GM23338 (cell line): ENCODE results near the gene KLHDC8A. TPM values are rescaled to one million over a fixed set of nuclear protein-coding genes. Genes with fewer than 3 reads are reported as not detected.

Experiments
- ATAC-seq: fragments of 200-7000 bp; cut with Tn5 transposase; 3 replicates; pipeline ENCODE4 v1.9.1; 2020
- DNase-seq: peaks from one replicate; pipeline ENCODE4 v3.0.0-alpha.2; 2015; ENCODE audit warnings: low spot score
- H2AFZ ChIP-seq: fragments of 200-600 bp; sonication (generic); 2 replicates; pipeline ENCODE4 v1.8.0; 2016; ENCODE audit warnings: antibody characterized with exemption, mild to moderate bottlenecking, moderate library complexity
- H3F3A ChIP-seq: fragments of 200-600 bp; sonication (generic); replicated peaks from 2 replicates; pipeline ENCODE4 v1.8.0; 2017; ENCODE audit warnings: antibody characterized with exemption, mixed run types, low read depth
- H3K27ac ChIP-seq: fragments of 200-600 bp; sonication (generic); 2 replicates; pipeline ENCODE4 v1.6.1; 2016; ENCODE audit warnings: low read depth
- H3K27me3 ChIP-seq: fragments of 200-600 bp; sonication (generic); 2 replicates; pipeline ENCODE4 v1.8.0; 2016; ENCODE audit warnings: mild to moderate bottlenecking, mixed run types, moderate library complexity; ENCODE audit not compliant: insufficient read depth
- H3K36me3 ChIP-seq: fragments of 200-600 bp; sonication (generic); 2 replicates; pipeline ENCODE4 v1.8.0; 2016; ENCODE audit warnings: mild to moderate bottlenecking; ENCODE audit not compliant: insufficient read depth
- H3K4me1 ChIP-seq: fragments of 200-600 bp; sonication (generic); 2 replicates; pipeline ENCODE4 v1.8.0; 2016; ENCODE audit warnings: mild to moderate bottlenecking, moderate library complexity; ENCODE audit not compliant: insufficient read depth
- H3K4me2 ChIP-seq: fragments of 200-600 bp; sonication (generic); 2 replicates; pipeline ENCODE4 v1.7.1; 2017; ENCODE audit warnings: mixed run types
- H3K4me3 ChIP-seq: fragments of 200-600 bp; sonication (generic); 2 replicates; pipeline ENCODE4 v1.6.1; 2016; ENCODE audit warnings: mixed run types
- H3K79me2 ChIP-seq: fragments of 200-600 bp; sonication (generic); replicated peaks from 2 replicates; pipeline ENCODE4 v1.8.0; 2017; ENCODE audit warnings: mild to moderate bottlenecking; ENCODE audit not compliant: insufficient read depth
- H3K9me2 ChIP-seq: fragments of 200-600 bp; sonication (generic); 2 replicates; pipeline ENCODE4 v1.8.0; 2017; ENCODE audit not compliant: insufficient read depth
- H4K20me1 ChIP-seq: fragments of 200-600 bp; sonication (generic); replicated peaks from 2 replicates; pipeline ENCODE4 v1.8.0; 2017; ENCODE audit warnings: mild to moderate bottlenecking; ENCODE audit not compliant: insufficient read depth
- H3K27ac Mint-ChIP-seq: 2 replicates; pipeline ENCODE4 v1.8.0; 2020; ENCODE audit warnings: inconsistent platforms, mild to moderate bottlenecking, moderate library complexity, mixed read lengths
- H3K27me3 Mint-ChIP-seq: 3 replicates; pipeline ENCODE4 v1.8.0; 2022; ENCODE audit warnings: low read depth, mild to moderate bottlenecking, moderate library complexity, mixed read lengths, inconsistent platforms; ENCODE audit not compliant: insufficient read depth, poor library complexity
- H3K36me3 Mint-ChIP-seq: 3 replicates; pipeline ENCODE4 v1.8.0; 2021; ENCODE audit warnings: low read depth, mild to moderate bottlenecking, inconsistent platforms, moderate library complexity, mixed read lengths
- H3K4me1 Mint-ChIP-seq: 3 replicates; pipeline ENCODE4 v1.8.0; 2020; ENCODE audit warnings: mild to moderate bottlenecking, inconsistent platforms, mixed read lengths
- H3K4me3 Mint-ChIP-seq: 3 replicates; pipeline ENCODE4 v1.8.0; 2021; ENCODE audit warnings: moderate library complexity, mild to moderate bottlenecking, inconsistent platforms, mixed read lengths
- H3K9me3 Mint-ChIP-seq: 3 replicates; pipeline ENCODE4 v1.8.0; 2020; ENCODE audit warnings: moderate library complexity, mild to moderate bottlenecking, inconsistent platforms, mixed read lengths
- CREB1 ChIP-seq: fragments of 250-450 bp; sonication (Bioruptor Pico); IDR thresholded peaks from 2 replicates; pipeline ENCODE4 v1.5.0; 2020; ENCODE audit warnings: low read depth, mild to moderate bottlenecking, moderate library complexity
- CTCF ChIP-seq, 2 experiments: fragments of 200-600 bp in 1 of 2; sonication (generic) in 1 of 2; conservative IDR thresholded peaks; 2 replicates each; pipeline versions ENCODE4 v1.5.1 to v1.6.1; 2016 to 2017; ENCODE audit warnings: antibody characterized with exemption in 2 of 2, low read depth in 2 of 2, mild to moderate bottlenecking in 2 of 2, moderate library complexity in 1 of 2
- ETS1 ChIP-seq: IDR thresholded peaks from 2 replicates; pipeline ENCODE4 v1.6.1; 2016; ENCODE audit warnings: antibody characterized with exemption
- EZH2 ChIP-seq: fragments of 200-600 bp; sonication (generic); IDR thresholded peaks from one replicate; pipeline ENCODE4 v1.8.0; 2017; ENCODE audit warnings: antibody characterized with exemption, mild to moderate bottlenecking, low read depth; ENCODE audit not compliant: unreplicated experiment
- EZH2phosphoT487 ChIP-seq: fragments of 200-600 bp; sonication (generic); IDR thresholded peaks from one replicate; pipeline ENCODE4 v1.8.1; 2018; ENCODE audit warnings: antibody characterized with exemption; ENCODE audit not compliant: unreplicated experiment
- JUNB ChIP-seq: IDR thresholded peaks from one replicate; pipeline ENCODE4 v1.6.1; 2016; ENCODE audit warnings: antibody characterized with exemption; ENCODE audit not compliant: unreplicated experiment
- POLR2AphosphoS5 ChIP-seq: IDR thresholded peaks from 2 replicates; pipeline ENCODE4 v1.6.1; 2016; ENCODE audit warnings: antibody characterized with exemption, low read depth
- REST ChIP-seq: IDR thresholded peaks from one replicate; pipeline ENCODE4 v1.6.1; 2018; ENCODE audit warnings: antibody characterized with exemption; ENCODE audit not compliant: unreplicated experiment
- STAT1 ChIP-seq: IDR thresholded peaks from one replicate; pipeline ENCODE4 v1.6.1; 2016; ENCODE audit warnings: antibody characterized with exemption; ENCODE audit not compliant: unreplicated experiment
- ZNF331 ChIP-seq: fragments of 250-450 bp; sonication (Bioruptor Pico); IDR thresholded peaks from 2 replicates; pipeline ENCODE4 v1.5.0; 2020; ENCODE audit warnings: low read depth, mild to moderate bottlenecking, moderate library complexity
- polyA plus RNA-seq: library from polyadenylated mRNA; unstranded; fragments of >200 nt; fragmentation: Nextera tagmentation; extraction: Ambion mirVana; gene quantifications from 2 replicates; pipeline ENCODE4 v1.2.1, GENCODE V29; 2016
- total RNA-seq: library from RNA; depleted of rRNA; stranded (reverse); fragments of >200 nt; shearing (Covaris generic); gene quantifications from 2 replicates; pipeline ENCODE4 v1.2.3, GENCODE V29; 2014

The KLHDC8A gene
- total and polyA plus RNA-seq, 2 experiments from 2014 or later, result 1.7 to 2.8 TPM

GRCh38 chr1:205321162-205321958, 35.4 kb downstream of the KLHDC8A start, which contains the start of gene NUAK2:
TSS of gene NUAK2 (minus strand) at chr1:205321745. CDS start at chr1:205321628, 117 bp downstream.
- Histone ChIP-seq H4K20me1 (peaks cover 13% of the 10 kb centered on the region; the same call in 1 of the 2 replicates), H3K4me1 (peaks cover 42% of the 10 kb centered on the region), H3K27ac (peak within 1 kb of the TSS; percentile 86; the same call in 1 of the 2 replicates), H3K27me3 (peaks cover 7% of the 10 kb centered on the region), H3K9me2 (peaks cover 4% of the 10 kb centered on the region; the same call in 1 of the 2 replicates), H3K4me3 (peak within 1 kb of the TSS; percentile 96), H3K79me2 (peaks cover 50% of the 10 kb centered on the region), H2AFZ (no peak within 1 kb of the TSS; the same call in 1 of the 2 replicates), H3F3A (peaks cover 6% of the 10 kb centered on the region; the same call in 1 of the 2 replicates), H3K4me2 (peak within 1 kb of the TSS; percentile 99), H3K36me3 (no peaks in the 10 kb centered on the region)
- ATAC-seq (peak; percentile 86), DNase-seq (peak; percentile 99)
- peaks cover 51% of the 10 kb centered on the region for H3K4me1 Mint-ChIP-seq
- H3K9me3 Mint-ChIP-seq, result no peaks in the 10 kb centered on the region
- peaks cover 14% of the 10 kb centered on the region for H3K36me3 Mint-ChIP-seq
- peak within 1 kb of the TSS; percentile 90; the same call in 1 of the 2 replicates for H3K27ac Mint-ChIP-seq
- H3K4me3 Mint-ChIP-seq, result peak within 1 kb of the TSS; percentile 87
- TF ChIP-seq ETS1 (no peak), CREB1 (CRISPR knock-in tag) (peak; percentile 69), POLR2AphosphoS5 (peak; percentile 95), ZNF331 (CRISPR knock-in tag) (0 out of 2 replicates have a peak, but pooled peaks have one; percentile 8), CTCF (conservative IDR thresholded peaks at IDR 0.05; ENCODE audit: low read depth in 2 of 2) (0 out of 4 replicates have a peak, but pooled peaks of 1 of the 2 experiments have one; percentile 16)
- H3K27me3 Mint-ChIP-seq, result peaks cover 32% of the 10 kb centered on the region

- H2AFZ ChIP-seq, result no peak overlapping the region
- Mint-ChIP-seq H3K36me3 (peaks cover 14% of the 10 kb centered on the region), H3K27me3 (peaks cover 27% of the 10 kb centered on the region), H3K27ac (no peak overlapping the region), H3K9me3 (no peaks in the 10 kb centered on the region), H3K4me3 (peak overlapping the region; percentile 87), H3K4me1 (peaks cover 58% of the 10 kb centered on the region)
- H3K27me3 ChIP-seq, result peaks cover 7% of the 10 kb centered on the region
- no peaks in the 10 kb centered on the region for H3K36me3 ChIP-seq
- H3K4me1 ChIP-seq, result peaks cover 57% of the 10 kb centered on the region
- H3K9me2 ChIP-seq, result peaks cover 4% of the 10 kb centered on the region; the same call in 1 of the 2 replicates
- peak overlapping the region; percentile 99 for H3K4me2 ChIP-seq
- H3K27ac ChIP-seq, result no peak overlapping the region
- no peak for DNase-seq
- peak overlapping the region; percentile 96; the same call in 1 of the 2 replicates for H3K4me3 ChIP-seq
- H4K20me1 ChIP-seq, result peaks cover 23% of the 10 kb centered on the region; the same call in 1 of the 2 replicates
- TF ChIP-seq CTCF (conservative IDR thresholded peaks at IDR 0.05; ENCODE audit: low read depth in 2 of 2), result no peak
- no peak for TF ChIP-seq STAT1
- no peak for TF ChIP-seq EZH2phosphoT487
- TF ChIP-seq CREB1 (CRISPR knock-in tag), result no peak
- no peak for TF ChIP-seq JUNB
- TF ChIP-seq EZH2, result no peak
- TF ChIP-seq REST, result no peak
- peaks cover 16% of the 10 kb centered on the region for H3F3A ChIP-seq
- no peak for ATAC-seq
- peaks cover 70% of the 10 kb centered on the region for H3K79me2 ChIP-seq
These were observed 37.4 kb downstream of the KLHDC8A start for GRCh38 chr1:205319081-205320018.
